ENCODE results near the gene FHOD3. TPM values are rescaled to one million over a fixed set of nuclear protein-coding genes. Genes with fewer than 3 reads are reported as not detected.
A peak's percentile ranks its signal among the peaks of the same experiment; 100 is the strongest.
"Not testable (repeated sequence)": the region's sequence is repeated elsewhere in the genome, so short reads cannot be mapped to it uniquely, and the experiment has no call there.

The FHOD3 gene
- total RNA-seq, 2 donors from 2014 or later, result 66.0 to 114 TPM

DNA sequence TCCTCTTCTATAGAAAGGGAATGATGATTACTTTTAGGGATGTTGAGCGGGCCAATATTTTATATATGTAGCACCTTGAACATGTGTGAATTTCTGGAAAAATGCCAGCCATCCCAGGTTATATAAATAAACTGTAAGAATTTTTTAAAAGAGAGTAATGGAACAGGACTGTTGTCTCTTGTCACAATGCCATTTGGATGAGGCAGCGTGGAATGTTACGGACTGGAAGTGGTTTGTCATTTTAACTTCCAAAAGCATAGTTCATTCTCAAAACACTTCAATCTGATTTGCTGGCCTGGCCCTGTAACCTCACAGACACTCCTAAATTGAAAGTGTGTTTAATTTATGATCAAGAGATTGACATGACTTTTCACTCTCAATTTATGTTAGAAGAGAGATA is 460.5 kb downstream of the FHOD3 start:
- Histone ChIP-seq H3K4me1 (peaks cover 0 to 22% of the 10 kb centered on the region in 2 donors), H3K9me3 (no peaks in the 10 kb centered on the region), H3K36me3 (no peaks in the 10 kb centered on the region), H3K4me3 (no peak overlapping the region), H3K27ac (peak overlapping the region in 1 of 2 donors; percentile 57), H3K27me3 (no peaks in the 10 kb centered on the region)
- DNase-seq (ENCODE audit: low spot score), result no peak
- TF ChIP-seq CTCF (IDR thresholded peaks at IDR 0.05), result no peak

DNA sequence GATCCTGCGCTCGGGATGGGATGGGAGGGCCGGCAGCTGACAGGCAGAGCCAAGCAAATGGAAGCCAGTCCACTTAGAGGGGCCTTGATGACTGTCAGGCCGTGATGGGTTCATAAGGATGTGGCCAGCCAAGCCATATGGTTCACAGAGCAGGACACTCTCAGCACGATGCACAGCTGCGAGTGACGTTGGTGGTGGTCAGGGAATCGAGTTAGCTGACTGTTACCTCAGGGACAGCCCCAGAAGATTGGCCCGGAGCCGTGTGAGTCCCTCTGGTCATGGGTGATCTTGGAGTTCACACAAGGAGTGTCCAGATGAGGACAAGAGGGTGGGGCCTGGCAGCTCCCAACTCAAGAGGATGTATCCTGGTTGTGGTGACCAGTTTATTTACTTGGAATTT is 461.1 kb downstream of the FHOD3 start:
- H3K4me3 ChIP-seq, result no peak overlapping the region
- TF ChIP-seq CTCF (IDR thresholded peaks at IDR 0.05), result no peak
- no peaks in the 10 kb centered on the region for H3K9me3 ChIP-seq
- H3K4me1 ChIP-seq, result peaks cover 0 to 16% of the 10 kb centered on the region in 2 donors
- no peak overlapping the region for H3K27ac ChIP-seq
- H3K27me3 ChIP-seq, result no peaks in the 10 kb centered on the region
- no peaks in the 10 kb centered on the region for H3K36me3 ChIP-seq
- no peak for DNase-seq (ENCODE audit: low spot score)

- TF ChIP-seq CTCF (IDR thresholded peaks at IDR 0.05), result no peak
- DNase-seq (ENCODE audit: low spot score), result no peak
Measured at GRCh38 chr18:36759167-36759776, 461.8 kb downstream of the FHOD3 start.

DNA sequence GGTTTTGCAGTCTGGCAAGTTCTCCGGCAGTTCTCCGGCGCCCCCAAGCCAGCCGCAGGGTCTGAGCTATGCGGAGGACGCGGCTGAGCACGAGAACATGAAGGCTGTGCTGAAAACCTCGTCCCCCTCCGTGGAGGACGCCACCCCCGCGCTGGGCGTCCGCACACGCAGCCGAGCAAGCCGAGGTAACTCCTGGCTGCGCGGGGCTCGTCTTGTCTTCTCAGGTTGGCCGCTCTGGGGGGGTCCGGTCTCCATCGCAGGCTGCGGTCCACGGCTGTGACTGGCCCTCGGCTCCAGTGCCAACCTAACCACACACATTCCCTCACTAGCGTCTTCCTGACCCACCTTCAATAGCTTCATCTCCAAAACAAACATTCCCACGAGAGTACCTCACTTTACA is 463.1 kb downstream of the FHOD3 start:
- peaks cover 0 to 11% of the 10 kb centered on the region in 2 donors for H3K4me1 ChIP-seq
- H3K27ac ChIP-seq, result no peak overlapping the region
- H3K27me3 ChIP-seq, result no peaks in the 10 kb centered on the region
- TF ChIP-seq CTCF (IDR thresholded peaks at IDR 0.05), result no peak
- H3K9me3 ChIP-seq, result no peaks in the 10 kb centered on the region
- DNase-seq (ENCODE audit: low spot score), result no peak
- H3K36me3 ChIP-seq, result no peaks in the 10 kb centered on the region
- no peak overlapping the region for H3K4me3 ChIP-seq

More at GRCh38 chr18:36759167-36759776, 461.8 kb downstream of the FHOD3 start:
- no peak overlapping the region for H3K4me3 ChIP-seq
- no peaks in the 10 kb centered on the region for H3K27me3 ChIP-seq
- no peak overlapping the region for H3K27ac ChIP-seq
- no peaks in the 10 kb centered on the region for H3K36me3 ChIP-seq
- H3K4me1 ChIP-seq, result peaks cover 0 to 11% of the 10 kb centered on the region in 2 donors
- no peaks in the 10 kb centered on the region for H3K9me3 ChIP-seq

- no peak for TF ChIP-seq CTCF (IDR thresholded peaks at IDR 0.05)
- Histone ChIP-seq H3K4me3 (no peak overlapping the region), H3K36me3 (no peaks in the 10 kb centered on the region), H3K27me3 (no peaks in the 10 kb centered on the region), H3K4me1 (peaks cover 0 to 11% of the 10 kb centered on the region in 2 donors), H3K27ac (no peak overlapping the region), H3K9me3 (no peaks in the 10 kb centered on the region)
- DNase-seq (ENCODE audit: low spot score), result no peak
Measured at GRCh38 chr18:36761186-36761698, 463.7 kb downstream of the FHOD3 start.

- Histone ChIP-seq H3K36me3 (no peaks in the 10 kb centered on the region), H3K27ac (no peak overlapping the region), H3K27me3 (no peaks in the 10 kb centered on the region), H3K4me1 (peaks cover 0 to 11% of the 10 kb centered on the region in 2 donors), H3K4me3 (no peak overlapping the region), H3K9me3 (no peaks in the 10 kb centered on the region)
- TF ChIP-seq CTCF (IDR thresholded peaks at IDR 0.05), result no peak
- no peak for DNase-seq (ENCODE audit: low spot score)
Measured at GRCh38 chr18:36762074-36762473, 464.6 kb downstream of the FHOD3 start.

DNA sequence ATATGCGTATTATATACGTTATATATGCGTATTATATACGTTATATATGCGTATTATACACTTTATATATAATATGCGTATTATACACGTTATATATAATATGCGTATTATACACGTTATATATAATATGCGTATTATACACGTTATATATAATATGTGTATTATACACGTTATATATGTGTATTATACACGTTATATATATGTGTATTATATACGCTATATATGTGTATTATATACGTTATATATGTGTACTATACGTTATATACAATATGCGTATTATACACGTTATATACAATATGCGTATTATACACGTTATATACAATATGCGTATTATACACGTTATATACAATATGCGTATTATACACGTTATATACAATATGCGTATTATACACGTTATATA is 465.5 kb downstream of the FHOD3 start:
- not testable (repeated sequence) for H3K4me3 ChIP-seq; DNase-seq (ENCODE audit: low spot score); H3K36me3 ChIP-seq; H3K27ac ChIP-seq; H3K4me1 ChIP-seq; H3K9me3 ChIP-seq; H3K27me3 ChIP-seq

Data from right atrium auricular region (tissue), 2 donors.